GM12878 (cell line): Measurements from ENCODE around the gene DZANK1. TPM values are rescaled to one million over a fixed set of nuclear protein-coding genes. Genes with fewer than 3 reads are reported as not detected.

Source experiments
- ATAC-seq: fragments of 200-7000 bp; cut with Tn5 transposase; 3 replicates; pipeline ENCODE4 v1.9.1; 2020; ENCODE audit warnings: mild to moderate bottlenecking, moderate library complexity
- BruUV-seq: library from RNA; stranded (reverse); fragments of 400-500 nt; replicated peaks from 2 replicates; lab custom pipeline; 2021; lab: Mats Ljungman, UMichigan
- CTCF ChIA-PET: fragments of 300-600 bp; sonication (Branson Sonifier 250); formaldehyde crosslinking; extraction: SDS; loops from one replicate; lab custom pipeline; 2021; ENCODE audit warnings: inconsistent platforms; lab: Yijun Ruan, JAX
- POLR2A ChIA-PET: fragments of 350-600 bp; formaldehyde crosslinking; extraction: SDS; loops from one replicate; lab custom pipeline; 2021; ENCODE audit warnings: inconsistent platforms; lab: Charles Lee
- RAD21 ChIA-PET: fragments of 300-600 bp; sonication (Branson Sonifier 250); formaldehyde crosslinking; loops from one replicate; lab custom pipeline; 2023; ENCODE audit warnings: antibody characterized with exemption; ENCODE audit not compliant: unreplicated experiment; lab: Charles Lee
- SMC1A ChIA-PET: fragments of 300-600 bp; sonication (Branson Sonifier 250); formaldehyde crosslinking; loops from one replicate; lab custom pipeline; 2023; ENCODE audit not compliant: unreplicated experiment, uncharacterized antibody; lab: Charles Lee
- DNase-seq: peaks from one replicate; pipeline ENCODE4 v3.0.0-alpha.2; 2011; ENCODE audit warnings: low read depth, low spot score
- FAIRE-seq: peaks from 3 replicates; lab custom pipeline; 2011; peaks lifted over from hg19 to GRCh38; lab: Jason Lieb, UNC
- H2AFZ ChIP-seq: 2 replicates; pipeline ENCODE4 v1.6.0; 2011; ENCODE audit warnings: low read depth, low read length, control low read depth; ENCODE audit not compliant: control insufficient read depth
- H3K27ac ChIP-seq: 2 replicates; pipeline ENCODE4 v1.5.1; 2011; ENCODE audit warnings: control low read depth; ENCODE audit not compliant: control insufficient read depth, insufficient read depth
- H3K27me3 ChIP-seq, 2 experiments: replicated peaks in 1 of 2; 2 replicates each; pipeline versions ENCODE4 v1.6.0 to v1.6.1; 2011; ENCODE audit warnings: low read length in 1 of 2; ENCODE audit not compliant: control insufficient read depth in 2 of 2, insufficient read depth in 2 of 2
- H3K36me3 ChIP-seq, 2 experiments: 2 replicates each; pipeline ENCODE4 v1.5.1; 2011; ENCODE audit warnings: low read length in 1 of 2; ENCODE audit not compliant: control insufficient read depth in 2 of 2, insufficient read depth in 2 of 2
- H3K4me1 ChIP-seq: 2 replicates; pipeline ENCODE4 v1.6.1; 2011; ENCODE audit warnings: mild to moderate bottlenecking, low read length, moderate library complexity, mixed read lengths; ENCODE audit not compliant: control insufficient read depth, insufficient read depth
- H3K4me2 ChIP-seq: 2 replicates; pipeline ENCODE4 v1.6.0; 2011; ENCODE audit warnings: control low read depth; ENCODE audit not compliant: control insufficient read depth, insufficient read depth
- H3K4me3 ChIP-seq: fragments of 200-600 bp; sonication (generic); 2 replicates; pipeline ENCODE4 v1.5.1; 2016
- H3K79me2 ChIP-seq: 2 replicates; pipeline ENCODE4 v1.6.0; 2011; ENCODE audit warnings: low read length; ENCODE audit not compliant: control insufficient read depth, insufficient read depth
- H3K9ac ChIP-seq: 2 replicates; pipeline ENCODE4 v1.8.0; 2011; ENCODE audit warnings: low read length, control low read depth, mixed read lengths; ENCODE audit not compliant: control insufficient read depth, insufficient read depth
- H3K9me3 ChIP-seq: replicated peaks from 3 replicates; pipeline ENCODE4 v1.5.1; 2011; ENCODE audit warnings: mild to moderate bottlenecking, low read length; ENCODE audit not compliant: control insufficient read depth, insufficient read depth
- H4K20me1 ChIP-seq: 2 replicates; pipeline ENCODE4 v1.6.0; 2011; ENCODE audit not compliant: control insufficient read depth, insufficient read depth
- ATF7 ChIP-seq: fragments of 450-650 bp; IDR thresholded peaks from 2 replicates; pipeline ENCODE4 v1.6.1; 2016; ENCODE audit warnings: low read depth, mild to moderate bottlenecking
- BMI1 ChIP-seq: fragments of 450-650 bp; IDR thresholded peaks from 2 replicates; pipeline ENCODE4 v1.6.1; 2016; ENCODE audit warnings: mild to moderate bottlenecking, moderate library complexity, borderline replicate concordance
- BRCA1 ChIP-seq: IDR thresholded peaks from 2 replicates; pipeline ENCODE4 v1.6.1; 2011; ENCODE audit warnings: low read depth, low read length, improper control_type of control experiment
- CREB1 ChIP-seq: IDR thresholded peaks from 2 replicates; pipeline ENCODE4 v1.6.1; 2012; ENCODE audit warnings: low read depth, mild to moderate bottlenecking, inconsistent platforms
- CREM ChIP-seq: IDR thresholded peaks from 2 replicates; pipeline ENCODE4 v1.6.1; 2014; ENCODE audit warnings: antibody characterized with exemption, low read depth
- CTCF ChIP-seq, 3 experiments: IDR thresholded peaks in 2 of 3; conservative IDR thresholded peaks in 1 of 3; 2 replicates each; pipeline ENCODE4 v1.5.1; 2011; ENCODE audit warnings: low read depth in 3 of 3, low read length in 3 of 3, mild to moderate bottlenecking in 3 of 3, control low read depth in 2 of 3, moderate library complexity in 2 of 3, inconsistent platforms in 1 of 3, mixed read lengths in 1 of 3; ENCODE audit not compliant: control insufficient read depth in 2 of 3, insufficient read depth in 1 of 3; ENCODE audit errors: extremely low read depth in 1 of 3
- ESRRA ChIP-seq: IDR thresholded peaks from 2 replicates; pipeline ENCODE4 v1.6.1; 2012; ENCODE audit warnings: mild to moderate bottlenecking, low read length, improper control_type of control experiment
- EZH2 ChIP-seq: IDR thresholded peaks from 2 replicates; pipeline ENCODE4 v1.6.1; 2012; ENCODE audit warnings: low read depth, mild to moderate bottlenecking, control low read depth, inconsistent platforms, low read length, borderline replicate concordance; ENCODE audit not compliant: control insufficient read depth
- HCFC1 ChIP-seq: fragments of 150-350 bp; IDR thresholded peaks from 2 replicates; pipeline ENCODE4 v1.6.1; 2014; ENCODE audit warnings: low read length
- PAX5 ChIP-seq: IDR thresholded peaks from 2 replicates; pipeline ENCODE4 v1.6.1; 2011; ENCODE audit warnings: low read depth, low read length, borderline replicate concordance
- PAX8 ChIP-seq: fragments of 450-650 bp; IDR thresholded peaks from 2 replicates; pipeline ENCODE4 v1.6.1; 2017; ENCODE audit warnings: mild to moderate bottlenecking, moderate library complexity
- RFX5 ChIP-seq: IDR thresholded peaks from 2 replicates; pipeline ENCODE4 v1.6.1; 2011; ENCODE audit warnings: low read depth, low read length, improper control_type of control experiment
- SRF ChIP-seq, 2 experiments: IDR thresholded peaks; 2 replicates each; pipeline ENCODE4 v1.6.1; 2011; ENCODE audit warnings: low read depth in 2 of 2, low read length in 2 of 2, mild to moderate bottlenecking in 1 of 2, moderate library complexity in 1 of 2
- WGBS: methylation state at CpG from one replicate; pipeline ENCODE4 v1.1.6; 2016; ENCODE audit warnings: low lambda C conversion rate; ENCODE audit not compliant: insufficient replicate concordance, insufficient coverage; ENCODE audit errors: missing lambda C conversion rate; 5-methylcytosine and 5-hydroxymethylcytosine counted together
- in situ Hi-C: fragments of 300-500 bp; cut with MboI; formaldehyde crosslinking; loops from 9 replicates; pipeline ENCODE4 v1.14.3; 2018; ENCODE audit warnings: mixed read lengths
- intact Hi-C: fragments of 100-400 bp; cut with micrococcal nuclease; formaldehyde crosslinking; loops from one replicate; pipeline ENCODE4 v1.14.2; 2022; ENCODE audit not compliant: unreplicated experiment
- polyA plus RNA-seq, 11 experiments: library from polyadenylated mRNA; depleted of rRNA in 4 of 11; unstranded in 6 of 11; stranded (reverse) in 5 of 11; fragments of >200 nt; fragmentation: Nextera tagmentation in 4 of 11; fragmentation: Illumina TruSeq in 1 of 11; extraction: Ambion mirVana in 4 of 11; extraction: Trizol in 1 of 11; gene quantifications; 1 replicate in 1 of 11; 2 replicates in 10 of 11; pipeline versions ENCODE4 v1.2.1 to v1.2.3, GENCODE V29; 2011 to 2016; ENCODE audit warnings: inconsistent platforms in 2 of 11, missing spikeins in 2 of 11, low read depth in 1 of 11
- total RNA-seq, 4 experiments: library from RNA; depleted of rRNA in 3 of 4; stranded (reverse); fragments of >200 nt in 3 of 4; fragmentation: Illumina TruSeq in 1 of 4; extraction: Trizol in 1 of 4; gene quantifications; 2 replicates each; pipeline versions ENCODE4 v1.2.1 to v1.2.3, GENCODE V29; 2013 to 2021
- TF ChIP-seq, protein P1 (sequence below): fragments of 450-650 bp; IDR thresholded peaks from 2 replicates; pipeline ENCODE4 v1.6.1; 2016; ENCODE audit warnings: mild to moderate bottlenecking

DZANK1 gene
- total and polyA plus RNA-seq, 10 of the 15 experiments (the other 5 are each of a cell fraction or from before 2014, with no cell fraction given) = 3.6 to 12.6 (median 6.5) TPM

DNA sequence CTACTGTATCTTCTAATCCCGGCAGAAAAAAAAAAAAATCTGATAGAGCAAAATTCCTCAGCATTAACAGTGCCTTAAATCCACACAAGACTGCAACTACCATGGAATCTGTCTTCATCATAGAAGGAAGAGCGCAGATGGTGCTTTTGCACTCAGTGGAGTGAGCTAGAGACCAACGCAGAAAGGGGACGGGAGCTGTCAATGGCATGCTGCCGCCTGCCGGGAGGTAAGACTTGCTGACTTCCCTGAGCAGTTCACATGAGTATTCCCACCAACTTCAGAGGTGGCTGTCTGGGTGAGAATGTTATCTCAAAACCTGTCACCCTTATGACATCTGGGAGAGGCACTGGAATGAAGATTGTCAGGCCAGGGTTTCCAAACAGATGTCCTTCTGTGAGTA is 35.6 kb downstream of the DZANK1 start:
- 94% methylated on average over 6 of the region's 6 CpGs for WGBS
- in situ Hi-C loops (no loop called here), intact Hi-C loops (no loop called here)
- H3K4me3 ChIP-seq = no peak overlapping the region
- no peaks in the 10 kb centered on the region for H3K9me3 ChIP-seq
- H3K4me2 ChIP-seq = no peak overlapping the region
- TF ChIP-seq EZH2 (no peak), BRCA1 (no peak), RFX5 (no peak), ATF7 (no peak)
- RAD21 ChIA-PET = no interaction called here
- H3K27me3 ChIP-seq = no peaks in the 10 kb centered on the region
- H4K20me1 ChIP-seq = no peaks in the 10 kb centered on the region
- ATAC-seq (no peak), FAIRE-seq (no peak), DNase-seq (no peak)
- H3K27ac ChIP-seq = no peak overlapping the region
- no peaks in the 10 kb centered on the region for H3K36me3 ChIP-seq
- H3K9ac ChIP-seq = no peak overlapping the region
- POLR2A ChIA-PET = no interaction called here
- CTCF ChIA-PET = interaction anchor here (1.6 kb wide), 1 partner anchor 17 kb away, joined by 4 read pairs; no protein-coding TSS in a partner anchor
- H3K4me1 ChIP-seq = no peaks in the 10 kb centered on the region
- no peaks in the 10 kb centered on the region for H3K79me2 ChIP-seq
- BruUV-seq = no TSS peak
- SMC1A ChIA-PET = no interaction called here
- no peak overlapping the region for H2AFZ ChIP-seq

DNA sequence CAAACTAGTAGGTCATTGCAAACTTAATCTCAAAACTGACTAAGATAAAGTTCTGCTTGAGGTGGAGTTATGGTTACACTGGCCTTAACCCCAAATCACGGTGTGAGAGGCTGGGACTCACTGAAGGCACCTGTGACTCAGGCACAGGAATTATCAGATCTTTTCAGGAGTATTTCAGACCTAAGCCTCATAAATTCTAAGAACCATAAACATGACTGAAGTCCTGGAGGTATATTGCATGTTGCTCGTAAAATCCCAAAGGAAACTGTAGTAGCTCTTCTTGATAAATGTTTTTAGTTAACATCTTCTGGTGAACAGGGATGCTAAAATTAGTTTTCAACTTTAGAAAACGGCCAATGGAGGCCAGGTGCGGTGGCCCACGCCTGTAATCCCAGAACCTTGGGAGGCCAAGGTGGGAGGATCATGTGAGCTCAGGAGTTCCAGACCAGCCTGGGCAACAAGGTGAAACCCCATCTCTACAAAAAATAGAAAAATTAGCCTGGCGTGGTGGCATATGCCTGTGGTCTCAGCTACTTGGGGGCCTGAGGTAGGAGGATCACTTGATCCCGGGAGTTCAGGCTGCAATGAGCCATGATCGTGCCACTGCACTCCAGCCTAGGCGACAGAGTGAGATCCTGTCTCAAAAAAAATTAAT is 36.5 kb downstream of the DZANK1 start:
- CTCF ChIA-PET = interaction anchor here (1.6 kb wide), 1 partner anchor 16 kb away, joined by 4 read pairs; no protein-coding TSS in a partner anchor
- Histone ChIP-seq H3K27me3 (no peaks in the 10 kb centered on the region), H3K4me3 (no peak overlapping the region), H3K27ac (no peak overlapping the region), H3K4me2 (no peak overlapping the region), H3K9me3 (no peaks in the 10 kb centered on the region), H3K4me1 (no peaks in the 10 kb centered on the region), H4K20me1 (no peaks in the 10 kb centered on the region), H3K79me2 (no peaks in the 10 kb centered on the region), H3K36me3 (no peaks in the 10 kb centered on the region), H3K9ac (no peak overlapping the region), H2AFZ (no peak overlapping the region)
- 79% methylated on average over 9 of the region's 9 CpGs for WGBS
- intact Hi-C loops (no loop called here), in situ Hi-C loops (no loop called here)
- POLR2A ChIA-PET = no interaction called here
- BruUV-seq = no TSS peak
- ATAC-seq = no peak
- TF ChIP-seq BMI1 (no peak), PAX8 (no peak), CREM (no peak), CTCF (IDR thresholded peaks at IDR 0.05 in 2 of 3, conservative IDR thresholded peaks at IDR 0.05 in 1 of 3; ENCODE audit: control insufficient read depth in 2 of 3, extremely low read depth in 1 of 3, insufficient read depth in 1 of 3, low read depth in 3 of 3, low read length in 3 of 3) (no peak), HCFC1 (no peak), ESRRA (no peak), CREB1 (no peak), ATF7 (no peak), PAX5 (no peak), SRF (IDR thresholded peaks at IDR 0.05; ENCODE audit: low read depth in 2 of 2, low read length in 2 of 2) (no peak)
- TF ChIP-seq, protein P1, sequence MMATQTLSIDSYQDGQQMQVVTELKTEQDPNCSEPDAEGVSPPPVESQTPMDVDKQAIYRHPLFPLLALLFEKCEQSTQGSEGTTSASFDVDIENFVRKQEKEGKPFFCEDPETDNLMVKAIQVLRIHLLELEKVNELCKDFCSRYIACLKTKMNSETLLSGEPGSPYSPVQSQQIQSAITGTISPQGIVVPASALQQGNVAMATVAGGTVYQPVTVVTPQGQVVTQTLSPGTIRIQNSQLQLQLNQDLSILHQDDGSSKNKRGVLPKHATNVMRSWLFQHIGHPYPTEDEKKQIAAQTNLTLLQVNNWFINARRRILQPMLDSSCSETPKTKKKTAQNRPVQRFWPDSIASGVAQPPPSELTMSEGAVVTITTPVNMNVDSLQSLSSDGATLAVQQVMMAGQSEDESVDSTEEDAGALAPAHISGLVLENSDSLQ = no peak
- SMC1A ChIA-PET = no interaction called here
- RAD21 ChIA-PET = no interaction called here
- no peak for FAIRE-seq
- no peak for DNase-seq
